Fibroblast of skin of left biceps (primary cell): Measurements from ENCODE around the gene DBH.

Experiments
- DNase-seq, 2 experiments: peaks; one replicate each; pipeline ENCODE4 v3.0.0-alpha.2; 2013; ENCODE audit warnings: low read depth in 2 of 2

The DBH gene

DNA sequence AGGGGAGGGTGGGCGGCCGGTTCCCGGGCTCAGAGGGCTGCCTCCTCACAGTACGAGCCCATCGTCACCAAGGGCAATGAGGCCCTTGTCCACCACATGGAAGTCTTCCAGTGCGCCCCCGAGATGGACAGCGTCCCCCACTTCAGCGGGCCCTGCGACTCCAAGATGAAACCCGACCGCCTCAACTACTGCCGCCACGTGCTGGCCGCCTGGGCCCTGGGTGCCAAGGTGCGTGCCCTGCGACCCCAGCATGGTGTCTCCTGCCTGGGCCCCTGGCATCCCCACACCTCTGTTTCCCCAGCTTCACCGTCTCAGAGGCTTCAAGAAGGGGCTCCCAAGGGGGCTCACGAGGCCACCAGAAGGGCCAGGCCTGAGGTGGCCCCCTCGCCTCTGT, 7.2 kb downstream of the DBH start:
- DNase-seq = no peak

DNA sequence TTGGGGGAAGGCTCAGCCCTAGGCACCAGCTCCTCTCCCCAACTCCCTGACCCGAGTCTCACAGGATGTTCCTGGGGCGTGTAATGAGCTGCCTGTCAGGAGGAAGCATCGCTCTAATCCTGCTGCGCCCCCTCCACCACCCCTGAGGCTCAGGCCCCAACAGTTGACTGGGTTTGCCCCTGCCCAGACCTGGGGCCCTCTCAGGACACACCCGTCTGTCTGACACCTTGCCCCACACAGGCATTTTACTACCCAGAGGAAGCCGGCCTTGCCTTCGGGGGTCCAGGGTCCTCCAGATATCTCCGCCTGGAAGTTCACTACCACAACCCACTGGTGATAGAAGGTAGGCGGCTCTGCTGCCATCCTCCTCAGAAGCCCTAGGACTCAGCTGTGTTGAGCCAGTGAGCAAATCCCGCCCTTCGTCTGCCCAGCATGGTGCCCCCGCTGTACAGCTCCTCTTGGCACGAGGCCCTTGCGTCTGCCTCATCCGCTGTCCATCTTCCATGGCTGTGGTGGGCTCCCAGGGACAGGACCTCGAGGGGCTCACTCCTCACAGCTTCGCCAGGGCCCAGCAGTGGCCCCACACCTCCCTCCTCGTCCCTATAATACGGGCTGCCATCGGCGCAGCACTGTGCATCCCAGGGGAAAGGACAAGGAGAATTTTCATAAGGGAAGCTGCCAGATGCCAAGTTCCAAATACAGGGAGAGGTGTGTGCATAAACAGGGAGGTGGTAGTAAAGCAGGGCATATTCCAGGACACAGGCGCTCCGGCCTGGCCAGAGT, 8.0 kb downstream of the DBH start:
- no peak for DNase-seq

GRCh38 chr9:133645021-133645765, 9.0 kb downstream of the DBH start:
- DNase-seq = no peak

DNA sequence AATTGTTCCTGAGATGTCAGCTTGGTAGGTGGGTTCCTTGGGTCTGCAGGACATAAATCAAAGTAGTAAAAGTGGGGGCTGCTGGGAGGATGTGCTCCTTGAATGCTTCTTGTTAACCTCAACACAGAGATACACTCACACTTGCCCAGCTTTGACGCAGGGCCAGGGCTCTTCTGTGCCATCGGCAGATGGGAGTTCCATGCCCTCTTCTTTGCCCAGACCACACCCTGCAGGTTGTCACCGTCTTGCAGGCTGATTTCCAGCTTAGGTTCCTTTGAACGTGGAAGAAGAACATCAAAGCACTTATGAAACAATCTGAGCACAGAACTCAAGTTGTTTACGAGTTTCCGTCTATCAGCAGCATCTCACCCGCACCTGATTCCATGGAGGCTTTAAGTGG, 11.0 kb downstream of the DBH start:
- no peak for DNase-seq

GRCh38 chr9:133647765-133648469, 11.8 kb downstream of the DBH start:
- DNase-seq = no peak

- no peak for DNase-seq
Measured at GRCh38 chr9:133649194-133649593, 13.0 kb downstream of the DBH start.

DNA sequence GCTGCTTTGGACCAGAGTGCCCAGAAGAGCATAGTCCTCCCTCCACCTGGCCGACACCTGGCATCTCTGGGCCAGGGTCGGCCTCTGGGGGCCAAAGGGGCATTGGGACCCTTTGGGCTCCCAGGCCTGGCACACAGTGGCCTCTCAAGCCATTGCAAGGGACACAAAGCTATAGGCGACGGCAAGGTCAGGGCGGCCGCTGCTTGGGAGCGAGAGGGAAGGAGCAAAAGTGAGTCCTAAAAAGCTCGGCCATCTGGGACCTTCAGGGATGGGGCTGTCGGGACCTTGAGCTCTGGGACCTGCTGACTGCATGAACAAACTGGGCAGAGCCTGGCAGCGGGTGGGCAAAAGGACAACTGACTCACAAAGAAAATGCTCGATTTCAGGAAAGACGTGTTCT, 13.9 kb downstream of the DBH start:
- no peak for DNase-seq

DNA sequence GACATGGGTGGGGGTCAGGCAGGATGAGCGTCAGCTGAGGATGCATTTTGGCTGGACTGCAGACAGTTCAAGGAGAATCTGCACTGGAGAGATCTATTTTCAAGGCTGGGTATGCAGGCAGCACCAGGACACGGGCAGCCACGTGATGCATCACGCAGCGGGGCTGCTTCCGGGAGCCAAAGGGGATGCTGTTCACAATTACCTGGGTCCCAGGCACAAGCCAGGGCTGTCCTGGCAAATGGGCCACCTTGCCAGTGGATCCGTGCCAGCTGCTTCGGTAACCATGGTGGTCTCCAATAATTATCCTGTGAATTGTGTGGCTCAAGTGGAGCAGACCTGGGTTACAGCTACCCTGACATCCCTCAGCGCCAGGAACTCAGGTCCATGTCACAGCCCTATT, 17.5 kb downstream of the DBH start:
- DNase-seq = no peak

DNA sequence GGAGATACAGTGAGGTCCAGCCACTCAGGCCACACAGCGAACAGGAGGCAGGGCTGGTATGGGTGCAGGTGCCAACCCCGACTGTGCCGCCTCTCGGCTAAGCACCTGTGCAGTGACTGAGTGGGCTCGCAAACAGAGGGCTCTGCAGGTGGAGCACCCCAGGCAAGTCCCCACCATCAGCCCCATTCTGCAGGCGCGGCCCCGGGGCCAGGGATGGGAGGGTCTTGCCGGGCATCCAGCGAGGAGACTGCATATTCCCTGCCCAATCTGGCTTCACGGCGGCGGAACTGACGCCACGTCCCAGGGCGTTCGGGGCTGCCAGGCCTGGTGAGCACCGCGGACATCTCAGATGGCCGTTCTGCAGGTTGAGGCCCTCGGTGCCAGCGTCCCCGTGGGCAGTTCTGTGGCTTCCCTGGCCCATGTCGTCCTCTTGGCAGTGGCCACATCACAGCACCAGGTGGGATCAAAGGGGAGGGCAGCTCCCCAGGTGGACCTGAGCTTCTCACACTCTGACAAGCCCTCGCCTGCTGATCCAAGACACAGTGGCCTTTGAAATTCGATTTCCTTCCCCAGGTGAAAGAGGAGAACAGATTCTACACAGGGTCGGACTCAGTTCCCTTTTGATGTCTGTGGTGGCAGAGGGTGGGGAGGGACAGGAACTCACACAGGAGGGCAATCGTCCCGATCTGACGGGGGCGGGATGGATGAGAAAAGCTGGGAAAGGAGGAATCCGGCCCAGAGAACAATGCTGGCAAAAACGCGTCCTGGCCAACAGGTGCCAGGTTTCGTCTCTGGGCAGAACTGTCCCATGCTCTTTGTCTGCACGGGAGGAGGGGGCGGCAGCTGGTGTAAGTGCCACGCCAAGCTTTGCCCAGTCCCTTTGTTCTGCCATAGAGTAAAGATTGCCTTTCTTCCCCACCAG, 18.8 kb downstream of the DBH start:
- DNase-seq = no peak

DNA sequence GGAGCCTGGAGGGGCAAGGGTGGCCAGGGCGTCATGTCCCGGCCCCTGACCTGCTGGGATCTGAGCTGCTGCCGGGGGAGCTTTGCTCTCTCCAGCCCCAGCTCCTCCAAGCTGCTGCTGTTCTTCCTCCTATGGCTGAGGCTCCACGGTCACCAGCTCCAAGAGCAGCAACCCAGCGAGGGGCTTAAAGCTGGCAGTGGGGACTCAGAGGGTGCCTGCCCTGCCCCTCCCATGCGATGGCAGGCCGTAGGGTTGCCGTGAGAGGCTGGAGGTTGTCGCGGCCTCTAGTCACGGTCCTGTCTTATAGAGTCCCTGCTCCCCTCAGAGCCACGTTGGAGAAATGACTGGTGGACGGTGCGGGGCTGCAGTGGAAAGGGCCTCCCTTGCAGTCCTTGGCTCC, 19.5 kb downstream of the DBH start:
- no peak for DNase-seq

GRCh38 chr9:133656211-133657119, 20.3 kb downstream of the DBH start:
- DNase-seq = no peak

GRCh38 chr9:133657120-133657661, 21.0 kb downstream of the DBH start:
- DNase-seq = no peak

DNA sequence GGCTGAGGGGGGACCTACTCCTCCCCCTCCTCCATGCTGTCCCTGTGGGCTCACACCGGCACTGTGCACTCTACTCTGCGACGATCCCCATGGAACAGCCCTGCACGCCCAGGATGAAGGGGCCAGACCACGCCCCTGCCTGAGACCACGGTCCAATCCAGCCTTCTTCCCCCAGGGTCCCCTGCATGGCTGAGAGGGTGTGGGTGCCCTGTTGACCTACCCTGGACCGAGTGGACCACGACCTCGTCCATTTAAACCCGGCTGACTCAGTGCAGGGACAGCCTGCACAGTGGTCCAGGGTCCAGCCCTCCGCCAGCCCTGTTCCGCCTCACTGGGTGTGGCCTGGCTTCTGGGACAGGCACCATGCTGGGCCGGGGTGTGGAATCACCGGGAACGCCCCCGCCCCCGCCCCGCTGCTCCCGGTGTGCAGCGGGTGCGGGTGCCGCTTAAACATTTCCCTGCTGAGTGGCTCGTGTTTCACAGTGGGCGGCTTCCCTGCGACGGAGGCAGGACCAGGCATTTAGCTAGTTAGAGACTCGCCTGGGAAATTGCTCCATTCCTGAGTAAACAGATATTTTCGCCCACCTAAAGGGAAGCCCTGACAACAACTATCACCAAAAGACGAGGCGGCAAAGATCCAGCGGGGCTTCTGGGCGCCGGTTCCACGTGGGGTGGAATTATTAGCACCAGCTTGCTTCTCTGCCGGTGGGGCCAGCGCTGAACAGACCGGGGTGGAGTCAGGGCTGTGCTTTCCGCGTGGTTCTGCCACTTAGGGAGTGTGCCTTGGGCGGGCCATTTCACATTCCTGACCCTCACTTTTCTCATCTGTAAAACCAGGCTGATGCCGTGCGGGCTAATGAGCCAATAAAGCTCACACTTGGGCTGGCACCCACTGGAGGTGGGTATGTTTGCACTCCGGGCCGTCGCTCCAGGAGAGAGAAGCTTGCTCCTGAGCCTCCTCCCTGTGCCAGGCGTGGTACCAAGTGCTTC, 22.6 kb downstream of the DBH start:
- no peak for DNase-seq

DNA sequence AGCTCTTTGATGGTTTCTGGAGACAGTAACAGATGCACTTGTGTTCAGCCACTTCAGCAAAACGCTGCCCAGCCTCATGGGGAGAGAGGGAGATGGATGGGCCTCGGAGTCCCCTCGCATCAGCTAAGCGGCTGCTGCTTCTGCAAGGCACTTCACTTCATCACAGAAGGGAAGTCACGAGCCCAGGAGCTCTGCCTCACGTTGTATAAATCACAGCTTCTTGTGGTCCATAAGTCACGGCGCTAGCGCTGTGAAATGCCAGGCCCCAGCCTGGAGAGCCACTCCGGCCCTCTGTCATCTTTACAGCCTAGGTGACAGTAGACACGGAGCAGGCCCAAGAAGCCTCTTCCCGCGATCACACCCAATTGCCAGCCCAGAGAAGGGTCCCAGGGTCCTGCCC, 23.4 kb downstream of the DBH start:
- DNase-seq = no peak

DNA sequence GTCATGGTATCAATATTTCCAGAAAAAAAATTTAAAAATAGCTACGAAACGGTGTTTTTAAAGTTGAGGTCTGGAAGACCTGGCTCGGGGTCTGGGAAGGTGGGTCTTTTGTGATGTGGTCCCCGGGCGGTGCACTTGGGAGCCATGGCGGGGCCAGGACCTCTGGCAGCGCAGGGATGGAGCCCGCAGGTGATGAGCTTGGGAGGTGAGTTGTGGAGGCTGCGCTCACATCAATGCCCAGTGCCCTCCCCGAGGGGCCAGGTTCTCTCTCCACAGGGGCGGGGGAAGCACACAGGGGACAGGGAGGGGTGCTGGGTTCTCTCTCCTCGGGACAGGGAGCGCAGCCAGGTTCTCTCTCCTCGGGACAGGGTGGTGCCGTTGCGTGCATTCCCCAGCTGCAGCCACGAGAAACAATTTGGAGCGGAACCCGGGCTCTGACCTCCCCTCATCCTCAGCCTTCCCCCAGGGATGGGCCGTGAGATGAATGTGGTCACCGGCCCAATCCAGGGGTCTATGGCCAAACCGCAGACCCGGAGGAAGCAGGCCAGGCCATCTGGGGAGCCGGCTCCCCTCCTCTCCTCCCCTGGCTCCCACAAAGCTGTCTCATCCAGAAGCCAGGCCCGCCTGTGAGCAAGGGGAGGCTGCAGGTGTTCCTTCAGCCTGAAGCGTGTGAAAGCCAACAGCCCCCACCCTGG, 25.8 kb downstream of the DBH start:
- no peak for DNase-seq

GRCh38 chr9:133664173-133665050, 28.2 kb downstream of the DBH start:
- DNase-seq = no peak

GRCh38 chr9:133665096-133665495, 28.9 kb downstream of the DBH start:
- no peak for DNase-seq
